Amniotic epithelial cell (primary cell): ENCODE results near the gene SLIRP.
"Not testable (repeated sequence)": the region's sequence is repeated elsewhere in the genome, so short reads cannot be mapped to it uniquely, and the experiment has no call there.

Experiments
- DNase-seq: peaks from one replicate; pipeline ENCODE4 v3.0.0-alpha.2; 2010; ENCODE audit warnings: low read depth

Gene SLIRP

DNA sequence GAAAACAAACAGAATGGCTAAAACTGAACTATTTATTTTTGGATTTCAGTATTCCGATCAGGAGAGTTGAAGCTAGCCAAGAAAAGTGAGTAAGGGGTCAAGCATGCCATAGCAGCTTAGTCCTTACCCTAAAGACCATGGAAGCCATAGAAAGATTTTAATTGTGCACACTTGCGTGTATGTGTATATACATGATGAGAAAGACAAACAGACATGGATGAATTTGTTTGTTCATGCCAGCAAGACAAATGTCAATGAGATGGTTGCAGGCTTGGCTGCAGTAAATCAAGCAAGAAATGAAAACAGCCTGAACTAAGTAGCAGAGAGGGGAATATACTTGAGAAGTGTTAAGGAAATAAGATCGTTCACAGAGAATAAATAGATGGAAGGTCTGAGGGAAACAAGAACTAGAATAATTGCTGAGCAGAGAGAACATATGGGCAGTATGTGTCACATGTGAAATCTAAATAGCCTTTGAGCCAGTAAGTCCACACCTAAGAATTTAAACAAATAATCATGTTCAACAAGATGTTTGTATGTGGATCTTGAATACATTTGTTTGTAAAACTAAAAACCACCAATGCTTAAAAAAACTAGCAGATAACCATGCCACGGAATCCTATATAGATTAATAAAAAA is 38.3 kb downstream of the SLIRP start:
- DNase-seq, result no peak

DNA sequence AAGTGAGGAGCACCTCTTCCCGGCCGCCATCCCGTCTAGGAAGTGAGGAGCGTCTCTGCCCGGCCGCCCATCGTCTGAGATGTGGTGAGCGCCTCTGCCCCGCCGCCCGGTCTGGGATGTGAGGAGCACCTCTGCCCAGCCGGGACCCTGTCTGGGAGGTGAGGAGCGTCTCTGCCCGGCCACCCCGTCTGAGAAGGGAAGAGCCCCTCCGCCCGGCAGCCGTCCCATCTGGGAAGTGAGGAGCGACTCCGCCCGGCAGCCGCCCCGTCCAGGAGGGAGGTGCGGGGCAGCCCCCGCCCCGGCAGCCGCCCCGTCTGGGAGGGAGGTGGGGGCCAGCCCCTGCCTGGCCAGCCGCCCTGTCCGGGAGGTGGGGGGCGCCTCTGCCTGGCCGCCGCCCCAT is 39.5 kb downstream of the SLIRP start:
- DNase-seq, result not testable (repeated sequence)

DNA sequence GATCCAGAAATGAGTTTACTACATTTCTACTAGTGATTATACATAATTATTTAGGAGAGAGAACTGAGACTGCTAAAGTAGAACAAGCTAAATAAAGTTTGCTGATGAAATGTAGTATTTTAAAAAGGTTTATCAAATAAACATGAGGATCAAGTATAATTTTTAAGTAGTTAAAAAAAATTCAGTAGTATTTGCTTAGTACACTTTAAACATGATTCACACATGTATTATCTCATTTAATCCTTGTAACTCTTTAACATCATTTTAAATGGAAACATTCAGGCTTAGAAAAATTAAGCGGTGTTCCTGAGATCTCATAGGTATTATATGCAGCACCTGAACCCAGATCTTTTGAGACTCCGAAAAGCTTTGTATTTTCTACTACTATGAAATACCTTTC is 44.4 kb downstream of the SLIRP start:
- DNase-seq, result no peak

DNA sequence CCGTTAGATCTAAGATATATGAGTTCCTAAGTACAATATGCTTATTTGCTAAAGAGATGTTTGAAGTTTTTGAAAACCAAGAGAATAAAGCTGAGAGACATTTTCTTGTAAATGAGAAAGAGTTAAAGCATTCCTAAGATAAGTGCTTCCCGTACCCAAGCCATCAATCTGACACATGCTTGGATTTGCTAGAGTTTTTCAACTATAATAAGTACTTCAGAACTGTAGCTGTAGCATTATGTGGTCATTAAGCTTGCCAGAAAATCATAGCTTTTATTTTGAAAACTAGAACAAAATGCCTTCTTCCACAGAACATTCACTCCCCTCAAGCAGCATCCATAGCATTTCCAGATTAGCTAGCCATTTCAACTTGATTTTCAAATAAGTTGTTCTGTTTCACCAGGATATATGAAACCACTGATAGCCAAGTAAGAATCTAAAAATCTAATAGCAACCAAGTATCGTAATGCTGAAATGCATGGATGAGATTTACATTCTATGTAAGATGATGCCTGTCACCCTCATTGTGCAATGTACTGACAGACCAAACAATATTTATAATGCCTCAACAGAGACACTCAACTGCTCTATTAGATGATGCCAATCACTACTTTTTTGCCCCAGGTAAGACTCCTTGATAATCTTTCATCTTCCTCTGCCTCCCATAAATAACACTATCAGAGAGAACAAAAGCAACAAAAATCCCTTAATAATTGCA is 45.1 kb downstream of the SLIRP start:
- DNase-seq, result peak; percentile 91

DNA sequence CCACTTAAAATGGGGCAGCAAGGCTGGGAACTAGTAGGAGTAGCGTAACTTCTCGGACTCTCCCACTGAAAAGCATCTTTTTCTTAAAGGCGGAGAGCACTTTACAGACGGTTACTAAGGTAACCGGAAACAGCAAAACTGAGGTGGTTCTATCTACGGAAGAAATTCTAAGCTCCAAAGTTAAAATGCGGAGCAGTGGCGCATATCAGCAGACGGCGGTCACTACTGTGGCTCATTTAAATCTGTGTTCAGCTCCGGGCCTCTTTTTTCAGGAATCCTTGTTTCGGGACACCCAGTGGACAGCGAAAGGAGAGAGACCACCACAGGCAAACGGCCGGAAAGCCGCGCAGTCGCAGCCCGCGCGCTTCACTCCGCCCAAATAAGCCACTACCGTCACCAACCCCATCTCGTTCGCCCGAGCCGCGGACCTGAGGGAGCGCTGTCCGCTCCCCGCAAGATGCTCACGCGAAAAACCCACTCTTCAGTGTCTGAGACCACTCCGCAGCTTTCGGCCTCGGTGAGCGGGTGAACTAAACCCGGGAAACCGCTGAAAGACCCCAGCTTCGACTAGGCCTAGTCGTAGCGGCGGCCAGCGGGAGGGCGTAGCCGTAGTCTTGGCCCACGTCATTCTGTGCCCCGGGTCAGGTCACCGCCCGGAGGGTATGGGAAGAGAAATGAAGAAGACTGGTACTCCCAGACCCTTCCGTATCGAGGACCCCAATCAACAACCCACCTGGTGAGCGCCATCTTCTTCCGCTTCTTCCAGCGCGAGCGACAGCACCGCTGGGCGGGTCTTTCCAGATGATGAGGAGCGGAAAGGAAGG is 52.7 kb downstream of the SLIRP start, which contains the start of gene SNW1:
TSS of gene SNW1 (minus strand) at position 776 of the 824 bp plus-strand sequence. CDS start at position 747, 29 bp downstream.
- peak; percentile 63 for DNase-seq

DNA sequence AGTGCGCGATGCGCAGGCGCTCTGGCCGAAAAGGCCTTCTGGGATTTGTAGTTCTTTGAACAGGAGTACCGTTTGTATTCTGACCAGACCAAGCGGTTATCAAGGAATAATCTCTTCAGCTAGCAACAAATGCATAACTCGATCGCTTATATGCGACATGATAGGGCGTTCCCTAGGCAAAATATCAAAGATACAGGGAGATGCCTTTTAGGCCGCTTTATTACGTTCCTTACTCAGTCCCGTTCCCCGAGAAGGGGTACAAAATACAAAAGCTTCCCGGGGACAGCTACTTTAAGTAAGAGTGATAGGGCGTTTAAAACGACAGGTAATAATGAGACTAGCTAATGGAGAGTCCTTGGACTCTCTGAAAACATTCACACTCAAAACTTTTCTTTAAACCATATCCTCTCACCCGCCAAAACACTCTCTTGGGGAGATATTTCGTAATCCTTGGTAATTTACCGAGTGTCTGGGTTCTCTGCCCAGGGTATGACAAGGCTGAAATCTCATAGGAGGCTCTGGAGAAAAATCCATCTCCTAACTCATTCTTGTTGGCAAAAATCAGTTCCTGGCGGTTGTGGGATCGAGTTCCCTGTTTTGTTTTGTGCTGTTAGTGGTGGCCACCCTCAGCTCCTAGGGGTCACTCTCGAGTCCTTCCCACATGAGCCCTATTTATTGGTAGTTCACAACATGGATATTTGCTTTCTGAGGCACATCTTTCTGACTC is 53.5 kb downstream of the SLIRP start:
- peak; percentile 92 for DNase-seq

DNA sequence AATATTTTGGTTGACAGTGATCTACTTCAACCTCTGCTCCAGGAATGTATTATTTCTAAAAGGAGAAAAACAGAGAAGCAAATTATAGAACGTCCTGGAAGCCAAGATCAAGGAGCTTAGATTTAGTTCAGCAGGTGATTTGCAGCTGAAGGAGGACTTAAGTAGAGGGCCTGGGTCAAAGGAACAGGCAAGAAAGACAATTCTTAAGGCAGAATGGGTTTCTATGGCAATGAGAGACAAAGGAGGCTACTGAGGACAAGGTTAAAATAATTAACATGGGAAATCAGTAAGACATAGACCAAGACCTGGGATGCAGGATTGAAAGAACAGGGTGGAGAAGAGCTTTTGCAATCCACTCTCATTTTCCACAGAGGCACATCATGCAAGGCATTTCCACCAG is 55.4 kb downstream of the SLIRP start:
- DNase-seq, result no peak

DNA sequence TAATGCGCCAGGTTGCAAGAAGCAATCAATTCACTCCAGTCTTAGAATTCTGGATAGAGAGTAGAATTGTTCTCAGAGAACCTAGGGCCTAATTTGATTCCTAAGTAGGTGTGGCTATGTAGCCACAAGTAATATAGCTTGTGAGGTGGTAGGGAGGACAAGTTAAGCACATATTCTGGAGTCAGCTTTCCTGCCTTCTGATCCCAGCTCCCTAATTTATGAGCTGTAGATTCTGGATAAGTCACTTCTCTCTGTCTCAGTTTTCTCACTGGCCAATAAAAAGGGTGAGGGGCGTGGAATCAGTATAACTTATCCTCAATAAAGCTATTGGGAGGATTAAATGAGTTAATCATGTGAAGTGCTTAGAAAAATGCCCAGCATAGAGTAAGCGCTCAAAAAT is 56.1 kb downstream of the SLIRP start:
- DNase-seq, result no peak
